ENCODE data around the gene ZFPL1.

DNA sequence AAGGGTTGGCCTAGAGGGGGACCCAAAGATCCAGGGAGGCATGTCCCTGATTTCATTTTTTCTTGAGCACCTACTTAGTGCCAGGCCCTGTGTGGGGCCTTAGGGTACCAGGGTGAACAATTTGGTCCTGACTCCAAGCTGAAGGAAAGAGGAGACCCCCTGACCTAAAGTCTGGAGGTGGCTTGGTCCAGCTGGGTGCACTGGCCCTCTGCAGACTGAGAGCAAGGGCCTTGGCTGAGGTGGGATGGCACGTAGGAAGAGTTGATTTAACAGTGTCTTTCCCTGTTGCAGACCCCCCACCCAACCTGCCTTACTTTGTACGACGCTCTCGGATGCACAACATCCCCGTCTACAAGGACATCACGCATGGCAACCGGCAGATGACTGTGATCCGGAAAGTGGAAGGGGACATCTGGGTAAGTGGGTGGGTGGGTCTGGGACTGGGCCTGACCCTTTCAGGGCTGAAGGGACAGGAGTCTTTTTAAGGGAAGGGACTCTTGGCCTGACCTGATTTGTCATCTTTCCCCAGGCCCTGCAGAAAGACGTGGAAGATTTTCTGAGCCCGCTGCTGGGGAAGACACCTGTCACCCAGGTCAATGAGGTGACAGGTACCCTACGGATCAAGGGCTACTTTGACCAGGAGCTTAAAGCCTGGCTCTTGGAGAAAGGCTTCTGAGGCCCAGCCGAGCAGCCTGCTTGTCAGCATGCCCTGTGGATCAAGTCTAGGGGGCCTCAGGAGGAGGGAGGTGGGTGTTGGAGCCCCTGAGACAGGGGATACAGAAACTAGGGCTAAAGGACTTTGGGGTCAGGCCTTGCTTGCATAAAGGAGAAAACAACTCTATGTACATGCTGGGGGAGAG, 41.4 kb downstream of the ZFPL1 start:
- TF ChIP-seq GATA3 (IDR thresholded peaks at IDR 0.05; ENCODE audit: low read depth, low read length): no peak
- no peak for TF ChIP-seq GATA2 (IDR thresholded peaks at IDR 0.05; ENCODE audit: low read depth, low read length)
